MG63 (cell line): ENCODE measurements around the gene AHNAK. TPM values are rescaled to one million over a fixed set of nuclear protein-coding genes. Genes with fewer than 3 reads are reported as not detected.
"Not testable (repeated sequence)": the region's sequence is repeated elsewhere in the genome, so short reads cannot be mapped to it uniquely, and the experiment has no call there.

ENCODE experiments used
- DNase-seq: peaks from one replicate; pipeline ENCODE4 v3.0.0-alpha.2; 2020
- H3K27me3 ChIP-seq: fragments of 250-450 bp; sonication (Bioruptor Pico); 2 replicates; pipeline ENCODE4 v1.5.1; 2020; ENCODE audit warnings: mild to moderate bottlenecking, moderate library complexity
- H3K36me3 ChIP-seq: fragments of 250-450 bp; sonication (Bioruptor Pico); 2 replicates; pipeline ENCODE4 v1.5.1; 2020; ENCODE audit warnings: mild to moderate bottlenecking, moderate library complexity
- H3K4me3 ChIP-seq: fragments of 250-450 bp; sonication (Bioruptor Pico); 2 replicates; pipeline ENCODE4 v1.5.1; 2020; ENCODE audit warnings: mild to moderate bottlenecking, moderate library complexity
- H3K9me3 ChIP-seq: fragments of 250-450 bp; sonication (Bioruptor Pico); 2 replicates; pipeline ENCODE4 v1.5.1; 2020; ENCODE audit warnings: mild to moderate bottlenecking, moderate library complexity
- total RNA-seq: library from RNA; depleted of rRNA; stranded (reverse); fragments of >200 nt; shearing (Covaris generic); gene quantifications from 2 replicates; pipeline ENCODE4 v1.2.3, GENCODE V29; 2014; ENCODE audit warnings: low replicate concordance

Gene AHNAK
- total RNA-seq, 1 experiment from 2014 or later, result 110 TPM

DNA sequence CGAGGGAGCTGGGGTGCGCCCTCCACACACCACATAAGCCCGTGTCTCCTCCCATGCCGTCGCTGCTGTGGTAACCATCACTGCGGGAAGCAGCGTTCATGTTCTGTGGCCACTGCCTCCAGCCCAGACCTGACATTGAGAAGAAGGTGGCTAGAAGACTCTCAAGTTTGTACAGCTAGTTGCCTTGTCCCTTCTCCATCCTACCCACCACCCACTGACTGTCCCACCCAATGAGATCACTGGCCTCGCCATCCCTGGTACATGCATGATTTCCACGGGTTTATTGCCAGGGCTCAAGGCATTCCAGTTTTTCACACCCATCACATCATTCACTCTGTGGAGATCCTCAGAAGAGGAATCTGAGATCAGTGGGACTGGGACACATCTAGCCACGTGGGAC lies 33.0 kb downstream of the AHNAK start:
- H3K9me3 ChIP-seq, result no peaks in the 10 kb centered on the region
- H3K27me3 ChIP-seq, result no peaks in the 10 kb centered on the region
- no peak for DNase-seq

DNA sequence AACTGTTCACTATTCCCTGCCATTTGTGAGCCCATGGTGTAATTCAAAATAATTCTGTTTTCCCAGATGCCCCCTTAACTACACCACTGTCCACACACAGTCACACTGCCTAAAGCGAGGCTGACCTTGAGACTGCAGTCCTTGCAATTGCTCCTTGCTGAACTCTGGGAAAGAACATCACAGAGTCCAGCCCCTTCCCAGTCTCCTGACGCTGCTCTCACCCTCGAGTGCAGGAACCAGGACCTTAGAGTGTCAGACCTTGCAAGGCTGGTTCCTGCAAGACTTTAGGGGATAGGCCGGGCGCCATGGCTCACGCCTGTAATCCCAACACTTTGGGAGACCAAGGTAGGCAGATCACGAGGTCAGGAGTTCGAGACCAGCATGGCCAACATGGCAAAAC lies 33.6 kb downstream of the AHNAK start:
- Histone ChIP-seq H3K36me3 (peaks cover 21% of the 10 kb centered on the region), H3K9me3 (no peaks in the 10 kb centered on the region), H3K4me3 (no peak overlapping the region), H3K27me3 (no peaks in the 10 kb centered on the region)
- no peak for DNase-seq

More for the DNA sequence above, 33.0 kb downstream of the AHNAK start:
- Histone ChIP-seq H3K4me3 (no peak overlapping the region), H3K36me3 (peaks cover 27% of the 10 kb centered on the region)

DNA sequence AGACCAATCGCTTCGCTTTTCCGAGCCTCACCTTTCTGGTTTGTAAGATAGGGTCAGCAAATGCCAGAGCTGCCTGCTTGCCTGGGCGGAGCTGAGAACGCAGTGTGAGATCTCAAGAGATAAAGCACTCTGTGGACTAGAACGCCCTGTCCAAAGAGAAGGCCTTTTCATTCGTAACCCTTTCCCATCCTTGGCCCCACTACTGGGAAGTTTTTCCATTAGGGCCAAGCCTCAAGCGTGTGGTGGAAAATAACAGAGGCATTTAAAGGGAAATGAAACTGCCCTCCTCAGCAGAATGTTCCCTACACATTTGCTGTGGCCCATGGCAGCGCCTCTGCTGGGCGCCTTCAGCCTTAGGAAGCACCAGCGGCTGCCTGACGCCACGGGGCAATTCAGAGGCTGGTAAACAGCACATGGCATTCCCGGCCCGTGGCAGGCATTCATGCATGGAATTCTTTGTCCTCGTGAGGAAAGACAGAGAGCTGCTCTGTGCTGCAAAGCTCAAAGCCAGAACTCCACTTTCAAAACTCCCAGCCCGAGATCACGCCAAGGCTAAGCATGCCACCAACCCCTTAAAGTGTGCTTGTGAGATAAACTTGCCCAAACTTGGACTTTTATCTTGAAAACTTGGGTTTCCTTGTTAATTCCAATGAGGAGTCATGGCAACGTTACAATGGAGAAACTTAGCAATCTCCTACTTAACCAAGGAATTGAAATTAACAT lies 38.1 kb downstream of the AHNAK start:
- H3K9me3 ChIP-seq, result no peaks in the 10 kb centered on the region
- DNase-seq, result peak; percentile 59
- no peak overlapping the region for H3K4me3 ChIP-seq
- H3K36me3 ChIP-seq, result no peaks in the 10 kb centered on the region
- H3K27me3 ChIP-seq, result no peaks in the 10 kb centered on the region

DNA sequence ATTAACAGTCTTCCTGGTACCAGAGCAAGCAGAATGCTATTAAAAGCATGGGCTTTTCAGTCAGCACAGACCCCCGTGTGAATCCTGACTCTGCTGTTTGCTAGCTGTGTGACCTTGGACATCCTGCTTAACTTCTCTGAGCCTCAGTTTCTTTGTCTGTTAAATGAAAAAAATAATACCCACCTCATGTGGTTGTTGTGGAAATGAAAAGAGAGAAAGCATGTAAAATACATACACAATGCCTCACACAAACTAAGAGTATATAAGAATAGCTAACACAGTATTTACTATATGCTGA lies 39.5 kb downstream of the AHNAK start:
- Histone ChIP-seq H3K27me3 (no peaks in the 10 kb centered on the region), H3K9me3 (no peaks in the 10 kb centered on the region), H3K36me3 (no peaks in the 10 kb centered on the region), H3K4me3 (no peak overlapping the region)
- DNase-seq, result no peak

DNA sequence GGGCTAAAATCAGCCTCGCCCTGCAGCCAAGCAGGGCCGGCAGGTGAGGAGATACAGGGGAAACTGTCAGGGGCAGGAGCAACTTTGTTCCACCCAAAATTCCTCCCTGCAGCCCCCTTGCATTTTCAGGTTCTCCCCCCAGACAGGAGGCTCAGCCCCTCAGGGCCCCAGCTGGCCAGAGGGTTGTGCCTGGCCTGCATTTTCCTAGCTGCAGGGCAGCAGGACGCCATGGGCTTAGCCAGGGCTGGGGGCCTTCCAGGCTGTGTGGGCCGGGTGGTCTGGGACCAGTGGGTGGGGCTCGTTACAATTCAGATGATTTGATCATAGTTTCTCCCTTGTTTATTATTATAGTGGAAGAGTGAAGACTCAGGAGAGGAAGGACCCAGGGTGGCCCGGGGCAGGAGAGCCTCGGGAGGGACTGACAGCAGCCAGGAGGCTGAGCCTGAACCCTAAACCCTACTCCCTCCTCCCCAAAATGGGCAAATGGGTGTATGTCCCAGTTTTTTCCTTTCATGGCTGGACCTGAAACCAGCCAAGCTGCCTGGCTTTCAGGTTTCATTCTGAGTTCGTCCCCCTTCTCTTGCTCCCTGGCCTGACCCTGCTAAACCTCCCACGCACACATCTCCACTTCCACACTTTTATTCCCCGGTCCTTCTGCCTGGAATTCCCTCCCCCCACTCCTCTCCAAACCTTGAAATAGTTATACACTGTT lies 40.0 kb downstream of the AHNAK start:
- DNase-seq, result no peak
- Histone ChIP-seq H3K9me3 (no peaks in the 10 kb centered on the region), H3K36me3 (no peaks in the 10 kb centered on the region), H3K27me3 (no peaks in the 10 kb centered on the region), H3K4me3 (no peak overlapping the region)

DNA sequence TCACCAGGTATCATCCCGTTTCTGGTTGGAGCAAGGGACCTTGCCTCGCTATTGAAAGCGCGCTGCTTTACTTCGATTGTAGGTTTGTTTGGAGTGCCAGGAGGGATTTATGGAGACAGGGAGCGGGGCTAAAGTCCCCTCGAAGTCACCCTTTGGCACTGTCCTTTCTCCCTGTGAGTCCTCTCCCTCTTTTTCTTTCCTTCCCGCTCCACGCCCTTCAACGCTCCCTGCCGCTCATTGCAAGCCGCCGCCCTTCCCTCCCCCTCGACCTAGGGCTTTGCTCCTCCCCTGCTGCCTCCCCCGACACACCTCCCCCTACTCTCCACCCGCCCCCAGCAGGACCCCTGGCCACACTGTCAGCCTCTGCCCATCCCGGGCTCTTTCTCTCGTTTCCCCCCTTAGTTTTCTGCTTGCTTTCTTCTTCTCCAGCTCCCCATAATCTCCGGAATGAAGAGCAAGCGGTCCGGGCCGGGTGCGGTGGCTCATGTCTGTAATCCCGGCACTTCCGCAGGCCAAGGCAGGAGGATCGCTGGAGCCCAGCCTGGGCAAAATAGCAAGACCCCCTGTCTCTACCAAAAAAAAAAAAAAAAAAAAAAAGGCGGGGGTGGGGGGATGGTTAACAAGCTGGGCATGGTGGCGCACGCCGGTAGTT lies 41.0 kb downstream of the AHNAK start:
- no peak for DNase-seq
- Histone ChIP-seq H3K4me3 (no peak overlapping the region), H3K27me3 (no peaks in the 10 kb centered on the region), H3K36me3 (no peaks in the 10 kb centered on the region), H3K9me3 (no peaks in the 10 kb centered on the region)

DNA sequence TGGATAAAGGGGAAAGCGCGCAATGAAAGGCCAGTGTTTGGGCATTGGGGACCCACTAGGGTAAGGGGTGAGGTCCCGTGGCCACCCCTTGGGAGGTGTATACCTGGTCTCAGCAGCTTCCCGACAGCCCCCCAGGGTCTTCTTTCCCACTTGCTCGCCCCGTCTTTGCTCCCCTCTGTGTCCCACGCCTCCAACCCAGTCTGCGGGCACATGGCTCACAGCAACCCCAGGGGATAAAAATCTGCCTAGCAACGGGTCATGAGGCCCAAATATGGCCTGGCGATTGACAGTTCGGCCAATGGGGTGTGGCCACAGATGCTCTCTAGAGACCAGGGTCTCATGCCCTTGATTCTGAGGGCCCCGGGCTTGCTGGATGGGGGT lies 41.6 kb downstream of the AHNAK start:
- H3K4me3 ChIP-seq, result no peak overlapping the region
- no peak for DNase-seq
- H3K27me3 ChIP-seq, result no peaks in the 10 kb centered on the region
- H3K36me3 ChIP-seq, result no peaks in the 10 kb centered on the region
- H3K9me3 ChIP-seq, result no peaks in the 10 kb centered on the region

DNA sequence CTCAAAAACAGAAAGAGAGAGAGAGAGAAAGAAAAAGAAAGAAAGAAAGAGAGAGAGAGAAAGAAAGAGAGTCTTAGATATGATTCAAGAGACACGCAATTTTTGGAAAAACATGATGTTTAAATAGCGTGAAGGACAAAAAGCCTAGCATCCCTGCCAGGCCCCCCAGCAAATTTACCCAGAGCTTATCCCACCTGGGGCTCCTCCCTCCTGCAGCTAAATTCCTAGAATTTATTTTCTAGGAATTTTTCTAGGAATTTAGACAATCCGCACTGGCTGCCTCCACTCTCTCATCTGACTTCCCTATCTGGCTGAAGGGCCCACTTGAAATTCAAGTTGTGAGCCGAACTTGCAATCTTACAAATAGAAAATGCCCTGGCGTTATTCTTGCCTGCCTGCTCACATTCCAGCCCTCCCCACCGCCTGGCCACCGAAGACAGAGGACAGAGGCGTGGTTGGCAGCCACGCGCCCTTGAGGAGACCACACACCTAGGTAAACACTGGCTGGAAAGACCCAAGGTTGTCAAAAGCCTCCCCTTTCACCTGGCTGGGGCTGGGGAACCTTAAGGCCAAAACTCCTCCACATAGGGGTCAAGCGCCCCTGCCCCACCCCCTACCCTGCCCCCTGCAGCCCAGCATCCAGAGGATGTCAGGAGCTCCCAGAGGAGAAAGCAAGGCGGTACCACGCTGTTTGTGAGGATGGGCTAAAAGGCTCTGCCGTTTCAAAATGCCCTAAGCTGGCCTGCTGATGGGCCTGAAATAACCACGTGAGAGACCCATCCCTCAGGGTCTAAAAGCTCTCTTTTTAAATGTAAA lies 42.2 kb downstream of the AHNAK start:
- no peak for DNase-seq
- Histone ChIP-seq H3K4me3 (no peak overlapping the region), H3K27me3 (no peaks in the 10 kb centered on the region), H3K9me3 (no peaks in the 10 kb centered on the region), H3K36me3 (no peaks in the 10 kb centered on the region)

DNA sequence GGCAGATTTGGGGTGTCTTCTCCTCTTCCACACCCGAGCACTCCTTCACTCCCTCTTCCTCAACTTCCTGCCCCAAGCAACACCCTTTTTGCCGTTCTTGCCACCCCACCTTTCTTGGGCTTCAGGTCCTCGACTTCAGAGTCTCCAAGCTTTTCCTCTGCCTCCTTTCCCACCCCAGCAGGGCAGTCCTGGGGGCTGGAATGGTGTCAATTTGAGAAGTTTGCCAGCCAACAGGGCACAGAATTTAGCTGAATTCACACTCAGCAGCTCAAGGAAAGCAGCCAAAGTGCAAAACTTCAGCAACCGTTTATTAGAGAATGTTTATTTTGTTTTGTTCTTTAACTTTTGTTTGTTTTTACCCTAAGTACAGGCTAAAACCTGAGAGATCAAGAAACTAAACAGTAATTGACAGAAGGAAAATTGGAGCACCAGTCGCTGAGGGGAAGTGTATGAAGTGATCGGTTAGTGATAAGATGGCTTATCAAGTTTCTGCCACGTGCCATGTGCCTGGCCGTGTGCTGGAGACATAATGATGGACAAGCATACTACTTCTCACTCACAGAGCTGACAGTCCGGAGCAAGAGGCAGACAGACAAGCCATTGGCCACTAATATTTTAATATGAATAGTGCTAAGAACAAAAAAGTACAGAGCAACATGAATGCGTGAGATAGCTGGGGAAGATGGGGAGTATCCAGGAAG lies 44.4 kb downstream of the AHNAK start:
- peak; percentile 23 for DNase-seq
- no peaks in the 10 kb centered on the region for H3K36me3 ChIP-seq
- H3K27me3 ChIP-seq, result no peaks in the 10 kb centered on the region
- H3K4me3 ChIP-seq, result no peak overlapping the region
- no peaks in the 10 kb centered on the region for H3K9me3 ChIP-seq

DNA sequence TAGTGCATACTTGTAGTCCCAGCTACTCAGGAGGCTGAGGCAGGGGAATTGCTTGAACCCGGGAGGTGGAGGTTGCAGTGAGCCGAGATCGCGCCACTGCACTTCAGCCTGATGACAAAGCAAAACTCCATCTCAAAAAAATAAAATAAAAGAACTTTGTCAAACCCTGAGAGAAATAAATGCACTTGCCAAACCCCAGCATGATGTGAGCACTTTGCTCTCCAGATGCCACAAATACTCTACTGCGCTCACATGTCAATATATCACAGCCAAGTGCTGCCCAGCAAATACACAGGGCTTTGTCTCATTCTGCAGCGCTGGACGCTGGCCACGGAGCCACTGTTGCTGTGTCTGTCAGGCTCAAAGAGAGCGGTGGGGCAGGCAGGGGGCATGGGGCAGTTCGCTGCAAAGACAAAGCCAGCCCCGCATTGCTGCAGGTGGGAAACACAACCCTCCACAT lies 45.1 kb downstream of the AHNAK start:
- no peaks in the 10 kb centered on the region for H3K27me3 ChIP-seq
- peak; percentile 79 for DNase-seq
- H3K4me3 ChIP-seq, result no peak overlapping the region
- H3K9me3 ChIP-seq, result no peaks in the 10 kb centered on the region
- no peaks in the 10 kb centered on the region for H3K36me3 ChIP-seq

DNA sequence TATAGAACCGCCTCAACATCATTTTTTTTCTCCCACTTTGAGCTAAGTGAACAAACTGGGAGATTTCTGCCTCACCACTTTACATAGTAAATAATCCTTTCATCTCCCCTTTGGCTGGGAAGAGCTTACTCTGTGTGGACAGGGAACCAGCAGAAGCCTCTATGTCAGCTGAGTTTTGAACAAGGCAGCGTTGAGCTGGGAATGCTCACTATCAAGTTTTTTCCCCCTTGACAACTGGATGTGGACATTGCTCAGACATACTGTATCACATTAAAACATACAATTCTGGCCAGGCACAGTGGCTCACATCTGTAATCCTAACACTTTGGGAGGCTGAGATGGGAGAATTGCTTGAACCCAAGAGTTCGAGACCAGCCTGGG lies 46.0 kb downstream of the AHNAK start:
- no peaks in the 10 kb centered on the region for H3K9me3 ChIP-seq
- H3K4me3 ChIP-seq, result no peak overlapping the region
- DNase-seq, result no peak
- no peaks in the 10 kb centered on the region for H3K27me3 ChIP-seq
- no peaks in the 10 kb centered on the region for H3K36me3 ChIP-seq

DNA sequence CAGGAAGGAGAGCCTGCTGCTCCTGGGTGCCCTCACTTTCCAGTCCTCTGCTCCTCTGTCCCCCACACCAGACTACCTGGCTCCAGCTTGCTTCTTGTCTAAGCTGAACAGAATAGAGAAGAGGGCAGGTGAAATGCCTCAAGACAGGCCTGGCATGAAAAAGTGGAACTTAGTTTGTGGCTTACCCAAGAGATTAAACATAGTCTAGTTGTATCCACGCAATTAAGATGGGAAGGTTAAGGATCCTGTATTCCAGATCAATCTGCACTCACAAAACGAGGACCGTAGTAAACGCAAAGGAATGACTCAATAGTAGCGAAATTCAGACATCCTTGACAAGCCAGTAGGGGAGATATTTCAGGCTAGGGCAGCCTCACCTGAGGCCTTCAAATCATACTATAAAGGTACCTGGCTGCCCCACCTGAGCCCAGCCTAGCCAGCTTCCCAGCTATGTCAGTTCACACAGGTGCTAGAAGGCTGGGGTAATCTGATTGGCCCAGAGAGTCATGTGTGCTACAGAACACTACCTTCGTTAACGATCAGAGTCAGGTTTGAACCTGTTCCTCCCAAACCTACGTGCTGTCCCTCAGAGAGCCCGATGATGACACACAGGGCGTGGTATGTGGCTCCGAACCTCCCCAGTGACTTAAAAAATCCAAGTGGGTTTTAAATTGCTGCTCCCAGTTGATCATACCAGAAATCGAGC lies 46.5 kb downstream of the AHNAK start:
- DNase-seq, result no peak
- H3K36me3 ChIP-seq, result no peaks in the 10 kb centered on the region
- no peaks in the 10 kb centered on the region for H3K27me3 ChIP-seq
- no peaks in the 10 kb centered on the region for H3K9me3 ChIP-seq
- no peak overlapping the region for H3K4me3 ChIP-seq

DNA sequence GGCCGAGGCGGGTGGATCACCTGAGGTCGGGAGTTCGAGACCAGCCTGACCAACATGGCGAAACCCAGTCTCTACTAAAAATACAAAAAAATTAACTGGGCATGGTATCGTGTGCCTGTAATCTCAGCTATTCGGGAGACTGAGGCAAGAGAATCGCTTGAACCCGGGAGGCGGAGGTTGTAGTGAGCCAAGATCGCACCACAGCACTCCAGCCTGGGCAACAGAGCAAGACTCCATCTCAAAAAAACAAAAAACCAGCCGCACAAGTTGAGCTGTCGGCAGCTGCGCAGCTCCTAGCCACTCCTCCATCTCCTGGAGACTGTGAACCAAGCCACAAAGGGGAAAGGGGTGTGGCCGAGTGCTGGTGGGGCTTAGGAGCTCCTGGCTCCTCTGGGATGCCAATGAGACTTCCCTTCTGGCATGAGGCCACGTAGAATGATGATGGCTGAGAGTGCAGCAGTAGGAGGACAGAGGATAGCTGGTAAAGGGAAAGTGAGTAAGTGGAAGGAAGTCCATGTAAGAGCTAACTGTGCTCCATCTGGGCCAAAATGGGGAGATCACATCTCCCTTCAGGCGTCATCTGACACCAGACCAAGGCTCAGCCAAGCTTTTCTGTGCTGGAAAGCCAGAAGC lies 47.2 kb downstream of the AHNAK start:
- peak; percentile 96 for DNase-seq
- not testable (repeated sequence) for H3K9me3 ChIP-seq, H3K36me3 ChIP-seq, H3K27me3 ChIP-seq, H3K4me3 ChIP-seq

DNA sequence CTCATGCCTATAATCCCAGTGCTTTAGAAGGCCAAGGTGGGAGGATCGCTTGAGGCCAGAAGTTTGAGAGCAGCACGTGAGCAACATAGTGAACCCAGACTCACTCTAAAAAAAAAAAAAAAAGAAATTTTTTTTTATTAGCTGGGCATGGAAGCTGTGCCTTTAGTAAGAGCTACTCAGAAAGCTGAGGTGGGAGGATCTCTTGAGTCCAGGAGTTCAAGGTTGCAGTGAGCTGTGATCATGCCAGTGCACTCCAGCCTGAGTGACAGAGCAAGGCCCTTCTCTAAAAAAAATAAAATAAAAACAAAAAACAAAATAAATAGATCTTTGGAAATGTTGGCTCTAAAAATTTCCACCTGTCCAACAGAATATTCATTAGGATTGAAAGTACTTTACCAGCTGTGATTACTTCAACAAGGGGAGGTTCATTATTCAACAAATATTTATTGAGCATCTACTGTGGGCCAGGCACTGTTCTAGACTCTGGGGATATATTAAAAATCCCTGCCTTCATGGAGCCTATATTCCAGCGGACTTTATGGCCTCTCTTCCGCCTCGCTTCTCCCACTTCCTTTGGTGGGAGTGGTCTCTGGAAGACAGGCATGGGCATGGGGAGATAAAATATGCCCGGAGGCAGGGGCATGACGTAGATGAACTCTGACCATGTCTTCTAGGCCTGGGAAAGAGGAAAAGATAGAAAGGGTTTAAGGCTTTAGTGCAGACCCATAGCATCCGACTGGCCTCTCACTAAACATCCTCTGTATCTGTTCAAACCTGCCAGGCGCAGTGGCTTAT lies 47.9 kb downstream of the AHNAK start:
- no peak overlapping the region for H3K4me3 ChIP-seq
- no peak for DNase-seq
- H3K27me3 ChIP-seq, result no peaks in the 10 kb centered on the region
- H3K9me3 ChIP-seq, result no peaks in the 10 kb centered on the region
- no peaks in the 10 kb centered on the region for H3K36me3 ChIP-seq

DNA sequence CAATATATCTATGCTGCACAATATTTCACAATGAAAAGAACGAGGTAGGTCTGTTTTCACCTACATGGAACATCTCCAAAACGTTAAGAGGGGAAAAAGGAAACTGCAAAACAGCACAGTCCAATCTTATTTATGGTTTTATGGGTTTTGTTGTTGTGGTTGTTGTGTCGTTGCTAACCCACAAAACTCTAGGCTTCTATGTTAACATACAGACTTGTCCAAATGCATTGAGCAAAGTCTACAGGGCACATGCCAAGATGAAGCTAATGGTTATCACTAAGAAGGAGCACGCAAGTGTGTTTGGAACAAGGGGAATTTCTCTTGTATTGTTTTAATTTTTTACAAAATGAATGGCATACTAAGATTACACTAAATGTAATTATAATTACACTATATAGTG lies 48.6 kb downstream of the AHNAK start:
- H3K27me3 ChIP-seq, result no peaks in the 10 kb centered on the region
- DNase-seq, result no peak
- no peak overlapping the region for H3K4me3 ChIP-seq
- H3K9me3 ChIP-seq, result no peaks in the 10 kb centered on the region
- H3K36me3 ChIP-seq, result no peaks in the 10 kb centered on the region
